Common myeloid progenitor, CD34-positive (primary cell): Measurements from ENCODE around the gene GP1BB.
A peak's percentile ranks its signal among the peaks of the same experiment; 100 is the strongest.

Experiments
- CTCF ChIA-PET: fragments of 350-600 bp; sonication (Branson Sonifier 250); formaldehyde crosslinking; loops from one replicate; lab custom pipeline; 2021; ENCODE audit warnings: antibody characterized with exemption; lab: Charles Lee
- POLR2A ChIA-PET: fragments of 350-600 bp; sonication (Branson Sonifier 250); formaldehyde crosslinking; loops from one replicate; lab custom pipeline; 2021; ENCODE audit warnings: antibody characterized with exemption; lab: Charles Lee
- DNase-seq, 3 donors: peaks; one replicate each; pipeline versions ENCODE4 v3.0.0 to v3.0.0-alpha.2; 2013
- H3K27ac ChIP-seq, 2 experiments: 1 replicate in 1 of 2; 2 replicates in 1 of 2; pipeline ENCODE4 v1.7.0; 2013; ENCODE audit warnings: inconsistent platforms in 2 of 2, low read length in 2 of 2, mild to moderate bottlenecking in 2 of 2, low read depth in 1 of 2, moderate library complexity in 1 of 2; ENCODE audit not compliant: severe bottlenecking in 2 of 2, insufficient read depth in 1 of 2, poor library complexity in 1 of 2
- H3K27me3 ChIP-seq, 5 experiments: replicated peaks in 2 of 5; 1 replicate in 3 of 5; 2 replicates in 2 of 5; pipeline versions ENCODE4 v1.6.1 to v1.7.0; 2013; ENCODE audit warnings: low read length in 4 of 5, mild to moderate bottlenecking in 2 of 5, moderate library complexity in 2 of 5, inconsistent platforms in 1 of 5; ENCODE audit not compliant: insufficient read depth in 5 of 5, control insufficient read depth in 4 of 5
- H3K36me3 ChIP-seq, 4 experiments: 1 replicate in 2 of 4; 2 replicates in 2 of 4; pipeline versions ENCODE4 v1.6.1 to v1.7.0; 2013; ENCODE audit warnings: low read length in 3 of 4, control low read depth in 1 of 4, mild to moderate bottlenecking in 1 of 4; ENCODE audit not compliant: control insufficient read depth in 4 of 4, insufficient read depth in 4 of 4
- H3K4me1 ChIP-seq, 4 experiments: 1 replicate in 3 of 4; 2 replicates in 1 of 4; pipeline versions ENCODE4 v1.6.1 to v1.7.1; 2013; ENCODE audit warnings: low read length in 3 of 4, mild to moderate bottlenecking in 3 of 4, control low read depth in 1 of 4, inconsistent platforms in 1 of 4, moderate library complexity in 1 of 4; ENCODE audit not compliant: control insufficient read depth in 4 of 4, insufficient read depth in 4 of 4; ENCODE audit errors: control extremely low read depth in 1 of 4
- H3K4me3 ChIP-seq, 7 experiments: 1 replicate in 4 of 7; 2 replicates in 3 of 7; pipeline versions ENCODE4 v1.5.1 to v1.7.0; 2013; ENCODE audit warnings: mild to moderate bottlenecking in 7 of 7, low read length in 6 of 7, moderate library complexity in 6 of 7, inconsistent platforms in 2 of 7, low read depth in 2 of 7, control low read depth in 1 of 7; ENCODE audit not compliant: insufficient read depth in 4 of 7, control insufficient read depth in 1 of 7; ENCODE audit errors: extremely low read depth in 1 of 7
- H3K9me3 ChIP-seq, 5 experiments: 1 replicate in 4 of 5; 2 replicates in 1 of 5; pipeline versions ENCODE4 v1.6.1 to v1.7.1; 2013; ENCODE audit warnings: low read length in 4 of 5, mild to moderate bottlenecking in 2 of 5, inconsistent platforms in 1 of 5, low read depth in 1 of 5, moderate library complexity in 1 of 5; ENCODE audit not compliant: control insufficient read depth in 4 of 5, insufficient read depth in 2 of 5; ENCODE audit errors: control extremely low read depth in 1 of 5
- WGBS: methylation state at CpG from one replicate; pipeline ENCODE4 v1.1.5; 2013; ENCODE audit not compliant: insufficient coverage; 5-methylcytosine and 5-hydroxymethylcytosine counted together

The GP1BB gene

GRCh38 chr22:19767427-19768341, 44.3 kb downstream of the GP1BB start:
- ChIA-PET CTCF (interaction anchor here (0.7 to 1.0 kb wide), 2 partner anchors 8 to 12 kb away, joined by 3 to 5 read pairs; no protein-coding TSS in a partner anchor), POLR2A (no interaction called here)
- 11% methylated on average over 28 of the region's 35 CpGs for WGBS
- Histone ChIP-seq H3K27ac (no peak overlapping the region), H3K4me3 (peak overlapping the region in 4 of 7 experiments; percentile 47 to 59 (median 54)), H3K9me3 (peaks cover 0 to 3% (median 0%) of the 10 kb centered on the region in 5 experiments), H3K4me1 (peaks cover 0 to 42% (median 32%) of the 10 kb centered on the region in 4 experiments), H3K27me3 (peaks cover 0 to 78% (median 40%) of the 10 kb centered on the region in 5 experiments), H3K36me3 (no peaks in the 10 kb centered on the region)
- DNase-seq, result peak in 1 of 3 donors; percentile 8

- Histone ChIP-seq H3K9me3 (no peaks in the 10 kb centered on the region), H3K4me3 (no peak overlapping the region), H3K27ac (no peak overlapping the region), H3K27me3 (peaks cover 0 to 62% (median 27%) of the 10 kb centered on the region in 5 experiments), H3K4me1 (peaks cover 0 to 54% (median 44%) of the 10 kb centered on the region in 4 experiments), H3K36me3 (no peaks in the 10 kb centered on the region)
- CTCF ChIA-PET, result interaction anchor here (1.0 to 1.3 kb wide), 2 partner anchors 11 to 132 kb away, joined by 3 read pairs; no protein-coding TSS in a partner anchor
- POLR2A ChIA-PET, result no interaction called here
- 96% methylated on average over 12 of the region's 12 CpGs for WGBS
- DNase-seq, result no peak
Measured at GRCh38 chr22:19769393-19769715, 46.0 kb downstream of the GP1BB start.

GRCh38 chr22:19770349-19771220, 47.2 kb downstream of the GP1BB start:
- Histone ChIP-seq H3K4me3 (no peak overlapping the region), H3K36me3 (no peaks in the 10 kb centered on the region), H3K27ac (no peak overlapping the region), H3K9me3 (no peaks in the 10 kb centered on the region), H3K4me1 (peaks cover 0 to 46% (median 38%) of the 10 kb centered on the region in 4 experiments), H3K27me3 (peaks cover 0 to 49% (median 20%) of the 10 kb centered on the region in 5 experiments)
- CTCF ChIA-PET, result interaction anchor here (0.6 to 1.7 kb wide), 4 partner anchors 19 to 188 kb away, joined by 3 to 7 read pairs (median 3); no protein-coding TSS in a partner anchor
- POLR2A ChIA-PET, result no interaction called here
- 93% methylated on average over 24 of the region's 25 CpGs for WGBS
- DNase-seq, result no peak

GRCh38 chr22:19772422-19772672, 49.0 kb downstream of the GP1BB start:
- POLR2A ChIA-PET, result no interaction called here
- H3K27ac ChIP-seq, result peak overlapping the region in 1 of 2 experiments; percentile 30
- no peaks in the 10 kb centered on the region for H3K9me3 ChIP-seq
- CTCF ChIA-PET, result interaction anchor here (1.0 to 2.1 kb wide), 8 partner anchors 9 to 141 kb away, joined by 4 to 14 read pairs (median 6); no protein-coding TSS in a partner anchor
- WGBS, result 55% methylated on average over 4 of the region's 4 CpGs
- peaks cover 0 to 40% (median 34%) of the 10 kb centered on the region in 4 experiments for H3K4me1 ChIP-seq
- no peak for DNase-seq
- H3K27me3 ChIP-seq, result peaks cover 0 to 33% (median 19%) of the 10 kb centered on the region in 5 experiments
- H3K4me3 ChIP-seq, result peak overlapping the region in 1 of 7 experiments; percentile 35
- H3K36me3 ChIP-seq, result no peaks in the 10 kb centered on the region

- CTCF ChIA-PET, result interaction anchor here (0.7 to 2.1 kb wide), 13 partner anchors 9 to 174 kb away, joined by 3 to 14 read pairs (median 4); no protein-coding TSS in a partner anchor
- peak; percentile 57 to 89 (median 85) for DNase-seq
- Histone ChIP-seq H3K27ac (peak overlapping the region in 1 of 2 experiments; percentile 30), H3K4me1 (peaks cover 0 to 35% (median 29%) of the 10 kb centered on the region in 4 experiments), H3K9me3 (no peaks in the 10 kb centered on the region), H3K36me3 (no peaks in the 10 kb centered on the region), H3K27me3 (peaks cover 0 to 28% (median 14%) of the 10 kb centered on the region in 5 experiments), H3K4me3 (peak overlapping the region in 3 of 7 experiments; percentile 35 to 53 (median 41))
- POLR2A ChIA-PET, result no interaction called here
- 7% methylated on average over 21 of the region's 25 CpGs for WGBS
Measured at GRCh38 chr22:19772673-19773469, 49.5 kb downstream of the GP1BB start.

GRCh38 chr22:19773470-19774040, 50.2 kb downstream of the GP1BB start:
- Histone ChIP-seq H3K27ac (peak overlapping the region in 1 of 2 experiments; percentile 30), H3K36me3 (no peaks in the 10 kb centered on the region), H3K27me3 (peaks cover 0 to 21% (median 7%) of the 10 kb centered on the region in 5 experiments), H3K4me1 (peaks cover 0 to 28% (median 25%) of the 10 kb centered on the region in 4 experiments), H3K4me3 (peak overlapping the region in 2 of 7 experiments; percentile 35 to 53), H3K9me3 (no peaks in the 10 kb centered on the region)
- no peak for DNase-seq
- POLR2A ChIA-PET, result no interaction called here
- CTCF ChIA-PET, result interaction anchor here (0.7 to 2.1 kb wide), 13 partner anchors 10 to 173 kb away, joined by 3 to 14 read pairs (median 3); no protein-coding TSS in a partner anchor
- WGBS, result 84% methylated on average over 9 of the region's 9 CpGs
